ENCODE results near the gene CST9.

The CST9 gene

GRCh38 chr20:23632711-23633573 lies 27.2 kb upstream of the CST9 start:
- H3K4me3 ChIP-seq (ENCODE audit: low read depth, low read length), result no peak overlapping the region
- DNase-seq (ENCODE audit: low read depth), result no peak
- no peak for TF ChIP-seq CTCF (conservative IDR thresholded peaks at IDR 0.05; ENCODE audit: low read depth, low read length)

- no peak for TF ChIP-seq CTCF (conservative IDR thresholded peaks at IDR 0.05; ENCODE audit: low read depth, low read length)
- H3K4me3 ChIP-seq (ENCODE audit: low read depth, low read length), result no peak overlapping the region
- no peak for DNase-seq (ENCODE audit: low read depth)
These were observed 26.4 kb upstream of the CST9 start for GRCh38 chr20:23631981-23632710.

- TF ChIP-seq CTCF (conservative IDR thresholded peaks at IDR 0.05; ENCODE audit: low read depth, low read length), result no peak
- no peak for DNase-seq (ENCODE audit: low read depth)
These were observed 25.6 kb upstream of the CST9 start for GRCh38 chr20:23631226-23631822.

GRCh38 chr20:23630392-23630849 lies 24.7 kb upstream of the CST9 start:
- no peak for DNase-seq (ENCODE audit: low read depth)
- no peak for TF ChIP-seq CTCF (conservative IDR thresholded peaks at IDR 0.05; ENCODE audit: low read depth, low read length)
- no peak overlapping the region for H3K4me3 ChIP-seq (ENCODE audit: low read depth, low read length)

More at GRCh38 chr20:23631226-23631822, 25.6 kb upstream of the CST9 start:
- H3K4me3 ChIP-seq (ENCODE audit: low read depth, low read length), result no peak overlapping the region

- DNase-seq (ENCODE audit: low read depth), result no peak
- no peak for TF ChIP-seq CTCF (conservative IDR thresholded peaks at IDR 0.05; ENCODE audit: low read depth, low read length)
- H3K4me3 ChIP-seq (ENCODE audit: low read depth, low read length), result no peak overlapping the region
These were observed 24.1 kb upstream of the CST9 start for GRCh38 chr20:23629542-23630391.

- peak; percentile 81 for DNase-seq (ENCODE audit: low read depth)
- TF ChIP-seq CTCF (conservative IDR thresholded peaks at IDR 0.05; ENCODE audit: low read depth, low read length), result no peak
- no peak overlapping the region for H3K4me3 ChIP-seq (ENCODE audit: low read depth, low read length)
These were observed 23.4 kb upstream of the CST9 start for GRCh38 chr20:23629017-23629541.

Data from choroid plexus epithelial cell (primary cell).